Nucleus accumbens (tissue), 56 donors: ENCODE data around the gene DCDC2B.
"Not testable (repeated sequence)": the region's sequence is repeated elsewhere in the genome, so short reads cannot be mapped to it uniquely, and the experiment has no call there.

Experiments used
- DNase-seq, 56 donors: peaks; one replicate each; lab custom pipeline; 2025; lab: John Stamatoyannopoulos, UW

Gene DCDC2B

GRCh38 chr1:32250893-32251716 lies 42.2 kb downstream of the DCDC2B start, which contains the start of gene LCK:
TSS of gene LCK (plus strand) at chr1:32251265. CDS start at chr1:32274330, 23,065 bp downstream.
- DNase-seq = no peak

GRCh38 chr1:32255072-32256071 lies 46.5 kb downstream of the DCDC2B start:
- no peak for DNase-seq

GRCh38 chr1:32256473-32257226 lies 47.8 kb downstream of the DCDC2B start:
- DNase-seq = no peak

DNA sequence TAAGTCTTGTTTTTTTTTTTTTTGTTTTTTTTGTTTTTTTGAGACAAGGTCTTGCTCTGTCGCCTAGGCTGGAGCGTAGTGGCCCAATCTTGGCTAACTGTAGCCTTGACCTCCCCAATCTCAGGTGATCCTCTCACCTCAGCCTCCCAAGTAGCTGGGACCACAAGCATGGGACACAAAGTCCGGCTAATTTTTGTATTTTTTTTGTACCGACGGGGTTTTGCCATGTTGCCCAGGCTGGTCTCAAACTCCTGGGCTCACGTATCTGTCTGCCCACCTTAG lies 48.3 kb downstream of the DCDC2B start:
- DNase-seq = no peak

GRCh38 chr1:32263236-32263593 lies 54.3 kb downstream of the DCDC2B start:
- DNase-seq = not testable (repeated sequence)

DNA sequence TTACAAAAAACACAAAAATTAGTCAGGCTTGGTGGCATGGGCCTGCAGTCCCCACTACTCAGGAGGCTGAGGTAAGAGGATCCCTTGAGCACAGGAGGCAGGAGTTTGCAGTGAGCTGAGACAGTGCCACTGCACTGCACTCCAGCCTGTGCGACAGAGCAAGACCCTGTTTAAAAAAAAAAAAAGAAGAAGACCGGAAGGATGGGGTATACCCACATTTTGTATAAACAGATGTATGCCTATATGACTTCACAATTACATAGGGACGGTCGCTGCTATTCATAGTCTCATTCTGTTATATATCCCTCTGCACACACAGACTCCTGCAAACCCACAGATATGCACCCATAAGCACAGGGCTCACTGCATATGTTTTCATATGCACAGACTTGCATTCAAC lies 54.9 kb downstream of the DCDC2B start:
- no peak for DNase-seq
